ENCODE results near the gene CCL4. TPM values are rescaled to one million over a fixed set of nuclear protein-coding genes. Genes with fewer than 3 reads are reported as not detected.
A peak's percentile ranks its signal among the peaks of the same experiment; 100 is the strongest.

The CCL4 gene
- total RNA-seq, 2 donors from 2014 or later: not detected

DNA sequence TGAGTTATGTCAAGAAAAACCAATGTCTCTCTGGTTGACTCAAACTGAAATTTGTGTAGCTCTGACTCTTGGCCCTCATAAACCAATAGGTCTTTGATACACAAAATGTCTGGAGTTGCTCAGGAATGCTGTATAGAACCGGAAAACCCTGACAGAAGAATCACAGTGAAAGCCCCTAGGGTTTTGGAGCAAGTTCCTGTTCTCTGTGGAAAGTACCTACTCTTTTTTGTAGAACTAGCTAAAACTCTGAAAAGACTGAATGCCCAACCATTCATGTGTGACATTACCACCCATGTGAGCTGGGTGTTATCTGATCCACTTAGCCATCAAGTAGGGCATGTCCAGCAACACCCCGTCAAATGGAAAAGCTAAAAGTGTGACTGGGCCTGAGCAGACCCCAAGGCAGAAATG, 28.8 kb downstream of the CCL4 start:
- H3K4me3 ChIP-seq (ENCODE audit: low read length): no peak overlapping the region
- H3K27ac ChIP-seq (ENCODE audit: low read depth, low read length): no peak overlapping the region
- H3K9ac ChIP-seq (ENCODE audit: extremely low read depth, low read length, poor library complexity, severe bottlenecking): no peak overlapping the region
- WGBS, 2 experiments (ENCODE audit: insufficient coverage in 1 of 2, insufficient read length in 1 of 2): 84 to 91% methylated on average over 2 of the region's 2 CpGs
- no peaks in the 10 kb centered on the region for H3K27me3 Mint-ChIP-seq (ENCODE audit: insufficient read depth)
- H3K4me3 Mint-ChIP-seq: no peak overlapping the region
- no peaks in the 10 kb centered on the region for H3K9me3 Mint-ChIP-seq
- TF ChIP-seq, protein P1, sequence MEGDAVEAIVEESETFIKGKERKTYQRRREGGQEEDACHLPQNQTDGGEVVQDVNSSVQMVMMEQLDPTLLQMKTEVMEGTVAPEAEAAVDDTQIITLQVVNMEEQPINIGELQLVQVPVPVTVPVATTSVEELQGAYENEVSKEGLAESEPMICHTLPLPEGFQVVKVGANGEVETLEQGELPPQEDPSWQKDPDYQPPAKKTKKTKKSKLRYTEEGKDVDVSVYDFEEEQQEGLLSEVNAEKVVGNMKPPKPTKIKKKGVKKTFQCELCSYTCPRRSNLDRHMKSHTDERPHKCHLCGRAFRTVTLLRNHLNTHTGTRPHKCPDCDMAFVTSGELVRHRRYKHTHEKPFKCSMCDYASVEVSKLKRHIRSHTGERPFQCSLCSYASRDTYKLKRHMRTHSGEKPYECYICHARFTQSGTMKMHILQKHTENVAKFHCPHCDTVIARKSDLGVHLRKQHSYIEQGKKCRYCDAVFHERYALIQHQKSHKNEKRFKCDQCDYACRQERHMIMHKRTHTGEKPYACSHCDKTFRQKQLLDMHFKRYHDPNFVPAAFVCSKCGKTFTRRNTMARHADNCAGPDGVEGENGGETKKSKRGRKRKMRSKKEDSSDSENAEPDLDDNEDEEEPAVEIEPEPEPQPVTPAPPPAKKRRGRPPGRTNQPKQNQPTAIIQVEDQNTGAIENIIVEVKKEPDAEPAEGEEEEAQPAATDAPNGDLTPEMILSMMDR (conservative IDR thresholded peaks at IDR 0.05): no peak
- H3K4me1 ChIP-seq (ENCODE audit: control insufficient read depth, insufficient read depth, low read length): no peaks in the 10 kb centered on the region
- no peak overlapping the region for H3K27ac Mint-ChIP-seq
- DNase-seq: no peak
- H3K36me3 ChIP-seq (ENCODE audit: control insufficient read depth, insufficient read depth, low read length): no peaks in the 10 kb centered on the region
- no peaks in the 10 kb centered on the region for H3K9me3 ChIP-seq (ENCODE audit: control insufficient read depth, low read length)
- H3K36me3 Mint-ChIP-seq (ENCODE audit: low read depth): no peaks in the 10 kb centered on the region
- no peaks in the 10 kb centered on the region for H3K27me3 ChIP-seq (ENCODE audit: control insufficient read depth, insufficient read depth, low read length, poor library complexity, severe bottlenecking)
- H3K4me1 Mint-ChIP-seq: peaks cover 17% of the 10 kb centered on the region

DNA sequence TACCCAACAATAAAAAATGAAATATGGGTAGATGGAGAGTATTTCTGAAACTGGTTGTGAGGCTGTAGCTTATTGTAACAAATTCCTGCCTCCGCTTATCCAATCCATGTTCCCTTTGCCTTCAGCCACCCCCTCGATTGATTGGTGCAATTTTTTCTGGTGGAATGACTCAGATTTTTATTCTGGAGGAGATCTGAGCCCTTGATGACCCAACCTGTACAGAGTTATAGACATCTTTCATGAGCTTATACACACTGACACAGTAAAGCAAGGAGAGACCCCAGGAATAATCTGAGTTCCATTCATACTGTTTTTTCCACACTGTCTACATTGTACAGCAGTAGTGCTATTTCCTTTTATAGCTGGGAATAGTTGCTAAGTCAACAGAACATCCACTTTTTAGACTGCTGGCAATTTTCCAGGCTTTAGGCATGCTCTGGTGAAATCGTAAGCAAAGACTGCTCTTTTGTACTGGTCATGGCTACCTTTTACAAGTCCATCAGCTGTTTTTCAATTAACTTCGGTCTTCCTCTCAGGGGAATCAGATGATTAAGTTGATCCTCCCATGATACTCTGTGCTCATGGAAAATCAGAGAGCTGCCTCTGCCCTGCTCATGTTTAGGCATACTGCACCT, 30.1 kb downstream of the CCL4 start:
- Mint-ChIP-seq H3K4me3 (no peak overlapping the region), H3K4me1 (peaks cover 13% of the 10 kb centered on the region), H3K9me3 (no peaks in the 10 kb centered on the region), H3K27ac (no peak overlapping the region), H3K27me3 (ENCODE audit: insufficient read depth) (no peaks in the 10 kb centered on the region), H3K36me3 (ENCODE audit: low read depth) (no peaks in the 10 kb centered on the region)
- H3K9me3 ChIP-seq (ENCODE audit: control insufficient read depth, low read length): no peaks in the 10 kb centered on the region
- H3K27ac ChIP-seq (ENCODE audit: low read depth, low read length): no peak overlapping the region
- WGBS, 2 experiments (ENCODE audit: insufficient coverage in 1 of 2, insufficient read length in 1 of 2): 87 to 94% methylated on average over 3 to 4 of the region's 4 CpGs
- H3K36me3 ChIP-seq (ENCODE audit: control insufficient read depth, insufficient read depth, low read length): no peaks in the 10 kb centered on the region
- no peak overlapping the region for H3K4me3 ChIP-seq (ENCODE audit: low read length)
- TF ChIP-seq, protein P1 (conservative IDR thresholded peaks at IDR 0.05): no peak
- no peaks in the 10 kb centered on the region for H3K27me3 ChIP-seq (ENCODE audit: control insufficient read depth, insufficient read depth, low read length, poor library complexity, severe bottlenecking)
- DNase-seq: peak; percentile 21
- no peak overlapping the region for H3K9ac ChIP-seq (ENCODE audit: extremely low read depth, low read length, poor library complexity, severe bottlenecking)
- no peaks in the 10 kb centered on the region for H3K4me1 ChIP-seq (ENCODE audit: control insufficient read depth, insufficient read depth, low read length)

DNA sequence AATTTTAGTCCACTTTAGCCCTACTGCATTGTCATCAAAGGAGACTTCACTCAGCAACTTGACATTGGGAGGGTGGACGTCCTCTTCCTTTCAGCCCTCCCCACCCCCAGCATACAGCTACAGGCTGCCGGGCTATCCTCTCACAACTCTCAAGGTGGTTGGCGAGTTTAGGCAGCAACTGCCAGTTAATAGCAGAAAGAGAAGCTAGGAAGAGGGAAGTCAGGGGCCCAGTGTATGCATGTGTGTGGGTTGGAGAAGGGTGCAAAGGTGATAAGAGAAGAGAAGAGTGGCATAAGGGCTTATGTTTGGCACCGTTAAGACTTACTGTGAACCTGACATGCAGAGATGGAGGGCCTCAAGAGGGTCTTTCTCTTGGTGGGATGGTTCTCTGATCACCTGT, 31.8 kb downstream of the CCL4 start:
- no peaks in the 10 kb centered on the region for H3K4me1 ChIP-seq (ENCODE audit: control insufficient read depth, insufficient read depth, low read length)
- Mint-ChIP-seq H3K27ac (no peak overlapping the region), H3K9me3 (no peaks in the 10 kb centered on the region), H3K27me3 (ENCODE audit: insufficient read depth) (no peaks in the 10 kb centered on the region), H3K4me3 (no peak overlapping the region), H3K36me3 (ENCODE audit: low read depth) (no peaks in the 10 kb centered on the region), H3K4me1 (peaks cover 13% of the 10 kb centered on the region)
- peak; percentile 49 for DNase-seq
- no peak overlapping the region for H3K9ac ChIP-seq (ENCODE audit: extremely low read depth, low read length, poor library complexity, severe bottlenecking)
- H3K36me3 ChIP-seq (ENCODE audit: control insufficient read depth, insufficient read depth, low read length): no peaks in the 10 kb centered on the region
- H3K4me3 ChIP-seq (ENCODE audit: low read length): no peak overlapping the region
- no peaks in the 10 kb centered on the region for H3K27me3 ChIP-seq (ENCODE audit: control insufficient read depth, insufficient read depth, low read length, poor library complexity, severe bottlenecking)
- 93 to 100% methylated on average over 1 to 4 of the region's 4 CpGs for WGBS, 2 experiments (ENCODE audit: insufficient coverage in 1 of 2, insufficient read length in 1 of 2)
- TF ChIP-seq, protein P1 (conservative IDR thresholded peaks at IDR 0.05): no peak
- H3K9me3 ChIP-seq (ENCODE audit: control insufficient read depth, low read length): no peaks in the 10 kb centered on the region
- H3K27ac ChIP-seq (ENCODE audit: low read depth, low read length): no peak overlapping the region
